Measurements from ENCODE around the gene PKN3. TPM values are rescaled to one million over a fixed set of nuclear protein-coding genes. Genes with fewer than 3 reads are reported as not detected.

The PKN3 gene
- total RNA-seq, 1 donor from 2014 or later, result 0.31 TPM

GRCh38 chr9:128747241-128747640 lies 44.9 kb downstream of the PKN3 start:
- DNase-seq, result no peak

- no peak for DNase-seq
These were observed 48.8 kb downstream of the PKN3 start for GRCh38 chr9:128750926-128751595.

GRCh38 chr9:128753627-128754026 lies 51.3 kb downstream of the PKN3 start:
- no peak for DNase-seq

GRCh38 chr9:128757602-128758001 lies 55.3 kb downstream of the PKN3 start:
- DNase-seq, result no peak

GRCh38 chr9:128762671-128763449 lies 60.6 kb downstream of the PKN3 start:
- no peak for DNase-seq

GRCh38 chr9:128764361-128764760 lies 62.1 kb downstream of the PKN3 start:
- DNase-seq, result no peak

GRCh38 chr9:128765499-128765898 lies 63.2 kb downstream of the PKN3 start:
- no peak for DNase-seq

GRCh38 chr9:128768606-128769005 lies 66.3 kb downstream of the PKN3 start:
- DNase-seq, result no peak

Small RNA genes lying within 50 kb of the gene (small RNA-seq; reads per million reads assigned to genes)
- gene RF00017 (not detected), gene RN7SL560P (not detected)

Other genes starting within 250 kb of the PKN3 start
- 14.8 TPM for gene ODF2, start 246.5 kb upstream of the PKN3 start, total RNA-seq
- gene GLE1, start 197.8 kb upstream of the PKN3 start, total RNA-seq, result 18.9 TPM
- 914 TPM for gene SPTAN1, start 149.9 kb upstream of the PKN3 start, total RNA-seq
- gene DYNC2I2, start 45.7 kb upstream of the PKN3 start, total RNA-seq, result 32.0 TPM
- 849 TPM for gene SET, start 13.3 kb upstream of the PKN3 start, total RNA-seq
- gene ZDHHC12, start 21.6 kb downstream of the PKN3 start, total RNA-seq, result 0.94 TPM
- 26.8 TPM for gene ZER1, start 69.4 kb downstream of the PKN3 start, total RNA-seq
- 7.5 TPM for gene TBC1D13, start 84.8 kb downstream of the PKN3 start, total RNA-seq
- gene ENDOG, start 116.0 kb downstream of the PKN3 start, total RNA-seq, result 21.1 TPM
- 14.2 TPM for gene SPOUT1, start 127.3 kb downstream of the PKN3 start, total RNA-seq
- gene KYAT1, start 179.4 kb downstream of the PKN3 start, total RNA-seq, result 9.0 TPM
- gene LRRC8A, start 179.6 kb downstream of the PKN3 start, total RNA-seq, result 20.4 TPM
- gene PHYHD1, start 218.5 kb downstream of the PKN3 start, total RNA-seq, result 1.1 TPM
- gene DOLK, start 245.1 kb downstream of the PKN3 start, total RNA-seq, result 14.7 TPM
- 17.8 TPM for gene NUP188, start 245.2 kb downstream of the PKN3 start, total RNA-seq

Data from occipital lobe (tissue), 3 donors.